ENCODE data around the gene ATP6V0A4.

The ATP6V0A4 gene

DNA sequence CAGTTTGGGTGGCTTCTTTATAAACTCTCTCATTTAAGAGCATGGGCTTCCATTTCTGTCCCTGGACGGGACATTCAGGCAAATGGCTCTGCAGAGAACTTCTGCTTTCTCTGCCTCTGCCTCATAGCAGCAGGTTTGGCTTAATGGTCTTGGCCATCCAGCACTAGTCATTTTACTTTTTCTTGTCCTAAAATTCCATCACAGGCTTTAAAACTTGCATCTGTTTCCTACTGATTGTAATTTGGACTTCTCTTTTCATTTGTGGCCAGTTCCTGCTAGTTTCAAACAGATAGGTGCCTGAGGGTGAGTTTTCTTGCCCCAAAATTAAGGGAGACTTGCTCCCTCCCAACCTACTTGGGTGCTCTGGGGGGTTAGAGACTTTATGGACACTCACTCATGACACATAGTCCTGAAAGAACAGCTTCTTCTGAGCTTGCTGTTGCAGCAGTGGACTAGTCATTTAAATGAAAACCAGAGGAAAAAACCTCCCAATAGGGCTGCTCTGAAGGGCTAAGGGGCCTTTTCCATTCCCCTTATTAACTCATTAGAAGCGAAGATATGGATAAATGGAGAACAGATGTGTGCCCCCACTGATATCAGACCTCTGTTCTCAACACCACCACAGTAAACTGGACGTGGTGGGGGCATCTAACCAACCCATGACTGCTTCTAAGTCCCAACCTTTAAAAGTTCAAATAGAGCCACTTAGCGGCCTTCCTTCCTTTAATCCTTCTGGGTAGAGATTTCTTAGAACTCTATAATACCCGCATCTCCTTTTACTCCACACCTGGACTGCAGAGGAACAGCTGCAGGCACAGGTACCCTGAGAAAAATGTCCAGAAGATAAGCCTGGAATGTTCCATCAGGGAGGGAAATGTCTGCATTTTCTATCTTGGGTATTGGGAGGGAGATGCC lies 135.7 kb downstream of the ATP6V0A4 start:
- DNase-seq (ENCODE audit: low read depth, low spot score) = no peak

DNA sequence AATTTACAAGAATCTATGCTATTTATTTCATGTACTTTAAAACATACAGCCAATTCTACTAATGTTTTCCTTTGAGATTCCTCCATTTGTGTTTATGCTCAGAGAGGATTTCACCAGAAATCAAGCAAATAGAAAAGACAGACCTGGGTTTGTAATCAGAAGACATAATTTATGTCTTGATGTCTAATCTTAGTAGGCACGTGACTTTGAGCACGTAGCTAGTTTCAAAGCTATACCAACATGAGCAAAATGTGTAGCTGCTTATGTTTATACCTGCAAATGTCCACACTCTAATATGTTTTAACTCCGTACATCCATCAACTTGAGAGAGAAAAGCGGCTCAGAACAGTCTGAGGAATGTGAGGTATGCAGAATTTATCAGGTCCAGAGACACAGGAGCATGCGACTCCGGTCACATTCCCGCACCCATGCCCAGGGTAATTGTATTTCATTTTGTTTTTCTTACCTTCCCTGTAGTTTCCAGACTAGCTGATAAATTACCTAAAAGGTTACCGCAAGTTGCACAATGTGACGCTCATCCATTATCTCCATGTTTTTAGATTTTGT lies 136.8 kb downstream of the ATP6V0A4 start:
- DNase-seq (ENCODE audit: low read depth, low spot score) = peak; percentile 11

- DNase-seq (ENCODE audit: low read depth, low spot score) = no peak
These were observed 139.1 kb downstream of the ATP6V0A4 start for GRCh38 chr7:138658889-138659288.

- DNase-seq (ENCODE audit: low read depth, low spot score) = no peak
These were observed 140.1 kb downstream of the ATP6V0A4 start for GRCh38 chr7:138657854-138658386.

DNA sequence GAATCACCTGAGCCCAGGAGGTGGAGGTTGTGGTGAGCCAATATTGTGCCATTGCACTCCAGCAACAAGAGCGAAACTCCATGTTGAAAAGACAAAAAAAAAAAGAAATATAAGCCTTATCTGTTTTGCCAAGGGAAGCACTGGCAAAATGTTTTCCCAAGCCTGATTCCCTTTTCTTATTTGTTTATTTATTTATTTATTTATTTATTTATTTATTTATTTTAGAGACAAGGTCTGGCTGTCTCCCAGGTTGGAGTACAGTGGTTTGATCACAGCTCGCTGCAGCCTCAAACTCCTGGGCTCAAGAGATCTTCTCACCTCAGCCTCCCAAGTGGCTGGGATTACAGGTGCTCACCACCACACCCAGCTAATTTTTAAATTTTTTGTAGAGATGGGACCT lies 141.0 kb downstream of the ATP6V0A4 start:
- DNase-seq (ENCODE audit: low read depth, low spot score) = no peak
